T-helper 9 cell (primary cell): ENCODE results near the gene KATNB1.

Source experiments
- DNase-seq: peaks from one replicate; pipeline ENCODE4 v3.0.0-alpha.2; 2020
- total RNA-seq, 2 donors: gene quantifications; one replicate each; lab custom pipeline; 2026; lab: John Stamatoyannopoulos, UW

KATNB1 gene, protein sequence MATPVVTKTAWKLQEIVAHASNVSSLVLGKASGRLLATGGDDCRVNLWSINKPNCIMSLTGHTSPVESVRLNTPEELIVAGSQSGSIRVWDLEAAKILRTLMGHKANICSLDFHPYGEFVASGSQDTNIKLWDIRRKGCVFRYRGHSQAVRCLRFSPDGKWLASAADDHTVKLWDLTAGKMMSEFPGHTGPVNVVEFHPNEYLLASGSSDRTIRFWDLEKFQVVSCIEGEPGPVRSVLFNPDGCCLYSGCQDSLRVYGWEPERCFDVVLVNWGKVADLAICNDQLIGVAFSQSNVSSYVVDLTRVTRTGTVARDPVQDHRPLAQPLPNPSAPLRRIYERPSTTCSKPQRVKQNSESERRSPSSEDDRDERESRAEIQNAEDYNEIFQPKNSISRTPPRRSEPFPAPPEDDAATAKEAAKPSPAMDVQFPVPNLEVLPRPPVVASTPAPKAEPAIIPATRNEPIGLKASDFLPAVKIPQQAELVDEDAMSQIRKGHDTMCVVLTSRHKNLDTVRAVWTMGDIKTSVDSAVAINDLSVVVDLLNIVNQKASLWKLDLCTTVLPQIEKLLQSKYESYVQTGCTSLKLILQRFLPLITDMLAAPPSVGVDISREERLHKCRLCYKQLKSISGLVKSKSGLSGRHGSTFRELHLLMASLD
- 26.8 to 38.6 reads per million in 2 donors for total RNA-seq

DNA sequence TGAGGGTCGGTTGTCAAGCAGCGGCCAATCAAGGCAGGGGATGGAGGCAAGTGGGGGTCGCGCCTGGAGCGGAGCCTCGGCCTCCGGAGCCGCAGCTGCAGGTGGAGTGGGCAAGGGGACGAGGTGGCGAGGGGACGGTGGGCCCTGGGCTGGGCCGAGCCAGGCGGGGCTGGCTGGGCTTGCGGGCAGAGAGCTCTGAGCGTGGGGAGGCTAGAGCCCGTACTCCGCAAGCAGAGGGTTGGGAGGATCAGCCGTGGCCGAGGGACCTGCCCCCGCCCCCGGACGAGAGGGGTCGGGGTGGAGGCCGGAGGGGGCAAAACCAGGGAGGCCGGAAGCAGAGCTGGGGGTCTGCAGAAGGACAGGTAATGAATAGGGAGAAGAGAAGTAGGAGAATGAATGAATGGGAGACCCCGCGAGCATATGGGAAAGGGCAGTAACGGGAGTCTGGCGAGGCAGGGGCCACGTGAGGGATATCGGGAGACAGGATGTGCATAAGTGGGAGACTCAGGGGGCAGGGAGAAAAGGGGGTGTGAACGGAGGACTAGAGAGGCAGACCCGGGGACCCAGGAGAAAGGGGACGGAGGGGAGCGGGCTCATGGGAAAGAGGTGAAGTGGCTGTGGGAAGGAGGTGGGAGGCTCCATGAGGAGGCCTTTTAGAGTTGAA is at the start of gene KATNB1:
Gene KATNB1 (plus strand): TSS at position 16 of the 664 bp plus-strand sequence. CDS start 1,474 bp downstream, outside the sequence.
- no peak for DNase-seq

DNA sequence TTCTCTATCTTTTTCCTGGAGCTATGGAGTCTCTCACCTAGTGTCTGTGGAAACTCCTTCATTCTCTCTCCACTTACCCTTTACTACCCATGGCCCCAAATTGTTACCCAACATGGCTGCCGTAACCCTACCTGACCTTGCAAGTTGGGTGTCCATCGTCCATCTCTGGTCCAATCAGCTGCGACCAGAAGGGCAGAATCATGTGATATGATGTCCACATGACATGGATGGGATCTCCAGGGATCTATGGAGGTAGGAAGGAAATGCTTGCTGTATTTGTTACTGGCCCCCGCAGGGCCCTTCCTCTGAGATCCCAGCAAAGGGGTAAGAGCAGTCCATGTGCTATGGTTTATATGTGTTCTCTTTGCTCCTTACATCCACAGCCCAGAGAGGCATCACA is 49.0 kb upstream of the KATNB1 start:
- DNase-seq: no peak

DNA sequence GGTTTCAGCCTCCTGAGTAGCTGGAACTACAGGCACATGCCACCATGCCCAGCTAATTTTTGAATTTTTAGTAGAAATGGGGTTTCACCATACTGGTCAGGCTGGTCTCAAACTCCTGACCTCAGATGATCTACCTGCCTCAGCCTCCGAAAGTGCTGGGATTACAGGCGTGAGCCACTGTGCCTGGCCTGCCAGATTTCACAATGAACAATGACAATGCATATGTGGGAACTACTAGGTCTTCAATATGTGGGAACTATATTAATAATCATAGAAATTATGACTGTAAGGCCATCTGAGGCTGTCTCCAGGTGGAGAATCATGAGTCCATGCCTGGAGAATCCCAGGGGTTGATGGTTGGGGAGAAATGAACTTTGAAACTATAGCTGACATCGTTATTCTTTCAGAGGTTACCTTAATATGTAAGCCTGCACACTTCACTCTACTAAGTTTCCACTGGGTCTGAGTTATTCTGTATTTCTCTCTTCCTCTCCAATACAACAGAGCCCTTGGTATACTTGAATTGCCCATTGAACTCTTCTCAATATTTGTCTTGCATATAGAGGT is 48.1 kb upstream of the KATNB1 start:
- DNase-seq: no peak

DNA sequence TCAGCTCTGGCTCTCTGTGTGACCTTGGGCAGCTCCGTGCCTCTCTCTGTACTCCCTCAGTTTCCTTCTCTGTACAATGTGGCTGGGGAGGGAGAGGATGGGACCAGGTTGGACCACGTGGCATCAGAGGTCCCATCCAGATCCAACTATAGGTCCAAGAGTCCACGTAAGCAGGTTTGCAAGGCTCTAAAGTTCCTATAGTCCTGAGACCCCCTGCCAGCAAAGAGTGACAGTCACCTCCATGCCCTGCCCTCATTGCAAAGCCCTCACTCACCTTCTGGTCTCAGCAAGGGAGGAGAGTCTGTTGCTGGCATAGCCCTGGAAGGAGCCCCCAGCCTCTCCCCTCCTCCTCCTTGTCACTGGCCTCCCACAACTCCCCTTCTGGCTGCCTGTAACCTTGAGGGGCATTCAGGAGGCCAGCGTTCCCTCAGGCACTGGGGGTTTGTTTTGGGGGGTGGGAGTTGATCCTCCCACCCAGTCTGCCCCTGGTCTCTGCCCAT is 47.0 kb upstream of the KATNB1 start:
- DNase-seq: no peak

DNA sequence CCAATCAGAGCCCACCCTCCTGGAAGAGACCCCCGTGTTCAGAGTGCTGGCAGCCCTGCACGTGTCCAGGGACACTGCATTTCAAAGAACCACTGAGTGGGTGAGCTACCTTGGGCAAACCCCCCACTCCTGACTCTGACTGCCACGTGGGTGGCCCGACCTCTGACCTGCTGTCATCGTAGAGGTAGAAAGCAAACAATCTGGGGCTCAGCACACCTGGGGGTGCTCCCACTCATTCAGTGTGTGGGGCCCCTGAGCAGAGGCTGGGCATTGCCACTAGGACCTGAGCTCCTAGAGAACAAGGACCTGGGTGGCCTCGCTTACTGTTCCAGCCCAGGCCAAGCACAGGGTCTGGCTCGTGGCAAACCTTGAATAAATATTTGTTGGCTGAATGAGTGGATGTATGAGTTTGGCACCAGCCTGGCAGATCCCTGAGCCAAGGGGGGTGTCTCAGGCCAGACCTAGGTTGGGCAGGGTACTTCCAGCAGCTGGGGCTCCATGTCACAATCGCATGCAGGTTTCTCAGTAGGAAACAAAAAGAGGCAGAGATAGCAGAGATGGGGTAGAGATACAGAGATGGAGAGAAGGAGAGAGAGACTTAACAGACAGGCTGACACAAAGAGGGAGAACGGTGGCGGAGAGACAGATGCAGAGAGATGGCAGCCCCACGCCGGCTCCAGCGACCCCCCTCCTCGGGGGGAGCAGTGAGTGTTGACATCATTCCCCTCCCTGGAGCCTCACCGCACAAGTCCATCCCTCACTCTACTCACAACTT is 46.4 kb upstream of the KATNB1 start:
- no peak for DNase-seq

DNA sequence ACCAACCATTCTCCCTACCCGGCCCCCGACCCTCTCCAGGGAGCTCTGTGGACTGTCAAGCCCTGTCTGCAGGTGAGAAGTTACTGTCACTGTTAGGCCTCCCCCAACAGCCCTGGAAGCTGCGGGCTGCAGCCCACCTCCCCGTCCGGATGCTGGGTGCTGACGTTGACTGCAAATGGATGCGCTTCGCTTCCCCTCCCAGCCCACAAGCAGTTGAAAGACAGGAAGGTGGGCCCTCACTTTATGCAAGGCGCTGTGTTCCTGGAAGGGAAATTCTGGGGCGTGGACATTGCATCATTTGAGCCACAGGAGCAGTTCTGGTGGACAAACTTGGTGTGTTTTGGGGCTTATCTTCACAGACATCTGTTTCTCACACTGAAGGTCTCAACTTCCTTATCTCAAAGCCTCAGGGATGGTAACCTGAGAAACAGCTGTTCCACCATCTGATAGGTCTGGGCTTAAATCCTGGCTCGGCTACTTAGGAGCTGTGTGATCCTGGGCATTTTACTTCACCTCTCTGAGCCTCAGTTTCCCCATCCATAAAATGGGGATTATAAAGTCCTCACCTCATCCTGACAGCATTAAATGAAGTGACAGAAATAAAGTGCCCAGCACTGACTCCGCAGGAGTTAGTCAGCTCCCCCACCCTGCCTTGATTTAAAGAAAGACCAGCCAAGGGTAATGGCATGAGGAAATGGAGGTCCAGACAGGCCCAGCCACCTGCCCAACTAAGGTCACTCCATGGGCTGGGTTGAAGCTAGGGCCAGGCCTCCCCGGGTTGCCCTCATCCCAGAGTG is 45.6 kb upstream of the KATNB1 start:
- no peak for DNase-seq

DNA sequence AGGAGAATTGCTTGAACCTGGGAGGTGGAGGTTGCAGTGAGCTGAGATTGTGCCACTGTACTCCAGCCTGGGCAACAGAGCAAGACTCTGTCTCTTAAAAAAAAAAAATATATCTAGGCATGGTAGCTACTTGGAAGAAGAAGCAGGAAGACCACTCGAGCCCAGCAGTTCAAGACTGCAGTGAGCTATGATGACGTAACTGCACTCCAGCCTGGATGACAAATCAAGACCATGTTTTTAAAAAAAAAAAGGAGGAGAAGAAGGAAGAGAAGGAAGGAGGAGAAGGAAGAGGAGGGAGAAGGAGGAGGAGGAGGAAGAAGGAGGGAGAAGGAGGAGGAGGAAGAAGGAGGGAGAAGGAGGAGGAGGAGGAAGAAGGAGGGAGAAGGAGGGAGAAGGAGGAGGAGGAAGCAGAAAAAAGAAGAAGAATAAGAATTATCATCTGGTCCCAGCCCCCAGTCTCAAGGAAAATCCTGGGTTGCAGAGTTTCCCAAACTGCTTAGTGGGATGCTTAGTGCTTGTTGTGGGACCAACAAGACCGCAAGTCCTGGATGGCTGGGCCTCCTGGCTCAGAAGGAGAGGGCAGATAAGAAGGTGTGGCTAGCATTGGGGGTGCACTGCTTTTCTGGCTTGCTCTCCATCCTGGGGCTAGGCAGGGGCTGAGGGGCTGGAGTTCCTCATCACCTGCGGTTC is 44.6 kb upstream of the KATNB1 start:
- no peak for DNase-seq

DNA sequence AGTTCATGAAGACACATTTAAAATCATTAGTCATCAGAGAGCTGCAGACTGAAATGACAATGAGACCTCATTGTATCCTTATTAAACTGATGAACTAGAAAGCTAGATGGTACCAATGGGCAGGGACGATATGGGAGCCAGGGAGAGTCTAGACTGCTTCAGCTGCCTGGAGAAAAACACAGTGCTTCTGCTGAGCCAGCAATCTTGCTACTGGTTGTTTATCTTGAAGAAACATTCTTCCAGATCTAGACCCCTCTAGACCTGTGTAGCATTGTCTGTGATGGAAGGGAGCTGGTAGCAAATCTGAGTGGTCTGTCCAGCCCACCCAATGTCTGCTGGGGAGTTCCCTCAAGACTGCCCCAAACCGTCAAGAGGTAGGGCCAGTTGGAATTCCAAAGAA is 42.9 kb upstream of the KATNB1 start:
- no peak for DNase-seq

DNA sequence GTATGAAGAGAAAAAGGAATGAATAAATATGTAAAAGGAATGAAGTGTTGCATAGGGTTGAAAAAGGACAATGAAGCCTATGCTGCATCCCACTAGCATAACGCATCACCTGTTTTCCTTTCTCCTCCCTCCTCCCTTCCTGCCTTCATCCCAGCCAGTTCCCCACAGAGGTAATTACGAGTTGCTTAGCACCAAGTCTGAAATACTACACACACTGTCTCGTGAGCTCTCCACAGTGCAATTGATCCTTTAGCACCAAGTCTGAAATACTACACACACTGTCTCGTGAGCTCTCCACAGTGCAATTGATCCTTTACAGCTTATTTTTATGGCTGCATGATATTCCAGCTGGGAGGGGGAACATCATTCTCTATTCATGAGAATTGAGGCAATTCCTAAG is 42.0 kb upstream of the KATNB1 start:
- no peak for DNase-seq

DNA sequence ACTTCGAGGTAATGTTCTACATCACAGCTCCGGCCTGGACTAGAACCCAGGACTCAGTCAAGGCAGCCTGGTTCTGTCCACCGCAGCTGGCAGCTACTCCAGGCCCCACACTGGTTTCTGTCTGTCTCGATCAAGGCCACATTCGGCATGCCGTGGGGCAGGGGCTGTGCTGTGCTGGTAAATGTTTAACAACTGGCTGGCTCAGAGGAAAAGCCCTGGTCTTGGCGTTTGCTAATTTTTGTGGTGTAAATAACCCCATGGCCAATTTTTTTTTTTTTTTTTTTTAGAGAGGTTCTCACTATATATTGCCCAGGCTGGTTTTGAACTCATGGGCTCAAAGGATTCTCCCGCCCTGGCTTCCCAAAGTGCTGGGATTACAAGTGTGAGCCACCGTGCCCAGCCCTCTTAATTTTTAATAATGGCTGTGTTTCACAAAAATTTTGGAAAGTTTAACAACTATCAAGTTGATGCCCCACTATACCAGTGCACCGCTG is 41.3 kb upstream of the KATNB1 start:
- no peak for DNase-seq

DNA sequence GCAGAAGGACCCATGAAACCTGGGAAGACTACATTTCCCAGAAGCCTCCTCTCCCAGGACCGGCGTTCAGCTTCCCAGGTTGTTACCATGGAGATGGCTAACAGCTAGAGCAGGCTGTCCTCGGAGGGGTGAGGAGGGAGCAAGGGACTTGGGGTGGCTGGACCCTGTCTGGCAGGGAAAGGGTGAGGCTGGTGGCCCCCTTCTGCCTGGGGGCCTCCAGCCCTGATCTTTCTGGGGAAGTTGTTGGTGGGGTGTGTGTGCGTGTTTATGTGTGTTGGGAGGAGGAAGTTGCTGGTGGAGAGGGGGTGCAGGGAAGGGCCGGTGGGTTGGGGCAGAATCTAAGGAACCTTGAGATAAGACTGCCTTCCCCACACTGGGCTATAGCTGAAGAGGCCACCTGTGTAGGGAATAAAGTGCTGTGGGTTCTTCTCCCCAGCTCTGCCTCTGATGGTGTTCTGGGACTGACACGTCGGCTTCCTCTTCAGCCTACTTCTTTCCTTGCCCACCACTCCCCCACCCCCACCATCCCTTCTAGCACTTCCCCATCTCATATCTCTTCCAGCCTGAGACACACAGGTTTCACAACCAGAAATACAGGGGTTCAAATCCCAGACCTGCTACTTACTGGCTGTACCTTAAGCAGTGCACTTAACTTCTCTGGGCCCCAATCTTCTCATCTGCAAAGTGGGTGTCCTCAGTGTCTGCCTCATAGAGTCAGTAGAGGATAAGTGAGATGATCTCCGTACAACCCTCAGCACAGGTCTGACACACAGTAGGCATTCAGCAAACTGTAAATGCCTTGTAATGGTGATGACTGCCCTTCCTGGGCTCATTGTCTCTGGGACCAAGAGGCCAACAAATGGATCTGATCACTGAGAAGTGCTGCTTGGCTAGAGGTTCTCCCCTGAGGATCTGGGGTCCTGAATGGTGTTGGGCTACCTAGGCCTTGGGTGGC is 40.6 kb upstream of the KATNB1 start, which contains the start of gene DRC7:
Gene DRC7 (plus strand): TSS at position 82 of the 955 bp plus-strand sequence. CDS start 3,144 bp downstream, outside the sequence.
- DNase-seq: no peak

DNA sequence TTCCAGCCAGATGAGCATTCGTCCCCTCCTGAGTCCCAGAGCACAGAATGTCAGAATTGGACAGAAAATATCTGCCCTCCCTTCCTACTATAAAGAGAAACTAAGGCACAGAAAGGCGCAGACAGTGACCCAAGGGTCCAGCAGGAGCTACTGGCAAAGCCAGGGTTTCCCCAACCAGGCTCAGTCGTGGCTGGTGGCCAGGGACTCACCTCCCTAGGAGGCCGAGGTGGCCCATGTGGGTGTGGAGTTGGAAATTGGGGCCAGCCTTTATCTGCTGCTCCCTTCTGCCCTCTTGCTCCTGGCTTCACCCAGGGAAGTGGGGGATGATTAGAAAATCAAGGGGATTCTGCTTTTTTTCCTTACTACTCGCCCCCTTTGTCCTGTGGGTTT is 39.9 kb upstream of the KATNB1 start:
- DNase-seq: no peak

DNA sequence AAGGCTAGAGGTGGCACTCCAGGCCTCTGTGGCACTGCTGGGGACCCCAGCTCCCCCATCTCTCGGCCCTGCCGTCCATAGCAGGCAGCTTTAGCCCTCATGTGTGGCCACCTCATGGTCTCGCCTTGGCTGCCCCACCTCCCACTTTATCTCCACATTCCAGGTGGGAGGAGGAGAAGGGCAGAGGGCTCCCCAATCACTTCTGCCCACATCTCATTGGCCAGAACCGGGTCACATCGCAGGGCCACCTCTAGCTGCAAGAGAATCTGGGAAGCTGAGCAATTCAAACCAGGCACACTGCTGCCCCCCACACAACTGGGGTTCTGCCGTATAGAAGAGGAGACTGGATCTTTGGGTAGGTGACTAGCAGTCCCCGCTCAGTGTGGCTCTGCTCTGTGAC is 39.3 kb upstream of the KATNB1 start:
- DNase-seq: no peak

DNA sequence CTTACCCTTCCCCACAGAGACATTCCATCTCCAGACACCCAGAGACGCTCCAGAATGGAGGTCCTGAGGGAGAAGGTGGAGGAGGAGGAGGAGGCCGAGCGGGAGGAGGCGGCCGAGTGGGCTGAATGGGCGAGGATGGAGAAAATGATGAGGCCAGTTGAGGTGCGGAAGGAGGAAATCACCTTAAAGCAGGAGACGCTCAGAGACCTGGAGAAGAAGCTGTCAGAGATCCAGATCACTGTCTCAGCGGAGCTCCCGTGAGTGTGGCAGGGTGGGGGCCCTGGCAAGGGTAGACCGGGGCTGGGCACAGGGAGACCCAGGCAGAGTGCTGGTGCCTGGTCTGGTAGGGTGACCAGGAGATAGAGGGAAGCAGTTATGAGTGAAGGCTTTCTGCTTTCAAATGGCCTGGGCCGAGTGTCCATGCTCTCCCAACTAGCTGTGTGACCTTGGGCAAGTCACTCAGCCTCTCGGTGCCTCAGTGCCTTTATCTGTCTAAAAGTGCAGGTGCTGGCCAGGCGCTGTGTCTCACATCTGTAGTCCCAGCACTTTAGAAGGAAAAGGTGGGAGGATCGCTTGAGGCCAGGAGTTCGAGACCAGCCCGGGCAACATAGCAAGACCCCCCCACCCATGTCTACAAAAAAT is 37.6 kb upstream of the KATNB1 start:
- no peak for DNase-seq

DNA sequence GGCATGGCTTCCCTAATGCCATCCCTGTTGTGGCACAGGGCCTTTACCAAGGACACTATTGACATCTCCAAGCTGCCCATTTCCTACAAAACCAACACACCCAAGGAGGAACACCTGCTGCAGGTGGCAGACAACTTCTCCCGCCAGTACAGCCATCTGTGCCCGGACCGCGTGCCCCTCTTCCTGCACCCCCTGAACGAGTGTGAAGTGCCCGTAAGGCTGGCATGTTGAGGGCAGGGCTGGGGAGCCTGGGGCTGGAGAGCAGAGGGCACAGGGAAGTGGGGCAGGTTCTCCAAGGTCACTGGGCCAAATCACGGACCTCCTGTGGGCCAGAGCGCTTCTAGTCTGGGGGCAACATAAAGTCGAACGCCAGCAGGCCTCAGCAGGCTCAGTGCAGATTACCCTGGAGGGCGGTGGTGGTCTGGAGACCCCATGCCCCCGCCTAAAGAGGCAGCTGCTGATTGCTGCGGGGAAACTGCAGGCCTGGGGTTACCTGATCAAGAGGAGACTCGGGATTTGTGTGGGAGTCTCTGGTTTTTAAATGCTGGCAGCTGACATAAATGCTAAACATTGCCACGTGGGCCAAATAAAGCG is 36.7 kb upstream of the KATNB1 start:
- DNase-seq: no peak

DNA sequence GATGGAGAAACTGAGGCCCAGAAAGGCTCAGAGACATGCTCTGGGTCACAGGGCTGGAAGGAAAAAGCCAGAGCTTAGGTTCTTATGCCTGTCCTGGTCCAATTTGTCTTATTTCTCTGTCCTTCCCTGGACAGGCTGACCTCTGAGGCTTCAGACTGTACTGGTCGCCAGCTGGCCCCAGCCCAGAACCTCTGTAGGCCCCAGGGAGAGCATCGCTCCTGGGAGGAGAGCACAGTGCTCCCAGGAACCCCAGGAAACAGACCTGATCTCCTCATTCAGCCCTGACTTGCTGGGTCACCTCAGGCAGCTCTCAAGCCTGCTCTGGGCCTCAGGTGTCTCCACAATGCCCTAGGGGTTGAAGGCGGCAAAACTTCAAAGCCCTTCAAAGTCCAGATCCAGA is 36.1 kb upstream of the KATNB1 start:
- no peak for DNase-seq

DNA sequence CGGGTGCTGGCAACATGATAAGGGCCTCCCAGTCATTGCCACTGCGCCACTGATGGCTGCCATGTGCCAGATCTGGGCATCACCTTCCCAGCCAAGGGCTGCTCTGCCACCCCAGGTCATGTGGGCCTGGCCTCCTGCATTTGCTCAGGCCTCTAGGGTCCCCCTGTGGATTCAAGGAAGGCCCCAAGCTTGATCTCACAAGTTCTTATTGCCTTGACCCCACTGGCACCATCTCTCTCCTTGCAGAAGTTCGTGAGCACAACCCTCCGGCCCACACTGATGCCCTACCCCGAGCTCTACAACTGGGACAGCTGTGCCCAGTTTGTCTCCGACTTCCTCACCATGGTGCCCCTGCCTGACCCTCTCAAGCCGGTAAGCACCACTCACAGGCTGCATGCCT is 35.7 kb upstream of the KATNB1 start:
- DNase-seq: no peak

DNA sequence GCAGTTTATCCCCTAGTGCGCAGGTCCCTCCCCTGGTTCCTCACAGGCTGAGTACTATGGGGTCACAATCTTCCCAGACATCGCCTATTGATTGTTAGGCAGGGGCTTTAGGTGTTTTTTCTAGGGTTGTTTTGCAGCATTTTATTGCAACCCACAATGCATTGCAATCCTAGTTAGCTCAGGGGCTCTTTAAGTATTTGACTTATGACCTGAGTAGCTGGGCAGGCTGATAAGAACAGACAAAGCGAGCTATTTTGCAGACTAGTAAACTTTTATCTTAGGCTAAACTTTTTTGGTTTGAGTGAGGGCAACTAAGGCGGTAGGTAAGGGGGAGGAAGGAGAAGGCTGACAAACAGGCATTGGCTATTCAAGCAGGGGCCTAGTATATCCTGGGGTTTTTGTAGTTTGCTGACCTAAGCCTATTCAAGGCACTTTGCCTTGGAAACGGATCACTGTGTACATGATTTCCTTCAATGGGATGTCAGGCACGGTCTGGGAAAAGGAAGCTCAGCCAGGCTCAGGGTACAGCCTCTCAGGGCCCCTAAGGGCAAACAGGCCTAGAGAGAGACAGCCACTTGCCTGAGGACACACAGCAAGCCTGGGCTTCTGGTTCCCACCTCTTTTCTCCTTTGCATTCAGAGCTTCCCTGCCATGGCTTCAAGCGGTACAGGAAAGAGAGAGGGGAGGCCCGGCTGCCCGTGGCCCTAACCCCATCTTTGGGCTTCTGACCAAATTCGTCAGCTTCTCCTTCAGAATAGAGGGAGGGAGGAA is 34.6 kb upstream of the KATNB1 start:
- no peak for DNase-seq
